HL-60/S4 treated with retinoic acid at 250 ng/mL for 4 days and 3 days (cell line): ENCODE data around the gene PAGE2.
"Not testable (repeated sequence)": the region's sequence is repeated elsewhere in the genome, so short reads cannot be mapped to it uniquely, and the experiment has no call there.

Experiments
- in situ Hi-C: fragments of 300-500 bp; cut with MboI; formaldehyde crosslinking; loops from 2 replicates; pipeline ENCODE4 v1.7.0; 2022; ENCODE audit warnings: low sequenced_read_pairs

PAGE2 gene

DNA sequence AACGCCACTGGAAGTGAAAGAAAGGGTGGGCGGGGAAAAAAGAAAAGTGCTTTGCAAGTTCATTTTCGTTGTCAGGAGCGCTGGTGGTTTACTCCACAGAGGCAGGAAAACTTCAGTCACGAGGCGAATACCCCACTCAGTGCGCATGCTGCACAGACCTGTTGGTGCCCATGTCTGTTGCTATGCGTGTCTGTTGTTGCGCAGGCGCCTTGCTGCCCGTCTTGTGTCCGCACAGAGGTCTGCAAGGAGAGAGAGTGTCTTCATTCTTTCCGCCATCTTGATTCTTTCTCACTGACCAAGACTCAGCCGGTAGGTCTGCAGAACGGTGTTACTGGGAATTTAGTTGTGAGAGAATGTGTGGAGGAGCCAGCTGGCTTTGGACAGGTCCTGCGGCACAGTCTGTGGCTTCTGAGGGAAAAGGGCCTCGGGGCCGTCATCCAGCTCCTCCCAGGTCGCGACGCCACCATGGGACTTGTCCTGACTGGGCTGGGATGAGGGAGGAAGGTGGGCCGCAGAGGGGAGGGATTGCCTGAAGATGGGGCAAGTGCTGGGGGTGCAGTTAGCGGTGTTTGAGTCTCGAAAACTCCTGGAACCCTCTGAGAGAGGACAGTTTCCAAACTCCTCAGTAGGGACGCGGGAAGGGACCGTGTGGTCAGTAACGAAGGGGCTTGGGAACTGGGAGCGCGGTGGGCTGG, at the start of gene PAGE2:
Gene PAGE2 (plus strand): TSS at position 224 of the 695 bp plus-strand sequence. CDS start 1,003 bp downstream, outside the sequence.
- in situ Hi-C loops = no loop called here

DNA sequence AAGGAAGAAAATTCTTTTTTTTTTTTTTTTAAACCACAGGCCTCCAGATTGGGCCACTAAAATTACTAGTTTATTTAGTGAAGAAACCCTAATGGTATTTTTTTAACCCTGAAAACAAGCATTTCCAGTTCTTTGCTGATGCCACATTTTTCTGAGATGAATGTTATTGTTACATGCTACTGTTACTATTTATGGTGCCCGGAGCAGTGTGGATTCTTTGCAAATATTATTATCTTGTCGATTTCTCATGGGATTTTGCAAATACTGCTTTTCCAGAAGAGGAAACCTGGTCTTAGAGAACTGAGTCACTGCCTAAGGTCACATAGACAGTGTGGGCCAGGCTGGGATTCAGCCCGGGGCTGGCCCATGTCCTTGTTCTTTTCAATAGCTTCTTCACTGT, 49.3 kb upstream of the PAGE2 start:
- in situ Hi-C loops = no loop called here

DNA sequence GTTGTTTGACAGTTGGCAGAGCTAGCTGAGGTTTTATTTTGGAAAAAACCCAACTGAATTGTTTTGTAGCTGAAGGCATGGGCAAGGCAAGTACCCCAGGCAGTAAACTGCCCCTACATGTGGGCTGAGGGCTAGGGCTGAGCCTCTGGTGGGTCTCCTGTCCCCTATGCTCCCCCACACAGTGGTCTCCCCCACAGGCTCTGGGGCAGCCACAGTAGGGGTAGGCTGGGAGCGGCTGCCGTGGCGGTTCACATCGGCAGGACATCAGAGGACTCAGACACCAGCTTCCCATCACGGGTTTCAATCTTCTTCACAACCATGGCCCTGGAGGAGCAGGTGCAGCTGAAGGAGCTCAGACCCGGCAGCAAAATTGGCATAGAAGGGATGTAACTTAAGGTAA, 47.3 kb upstream of the PAGE2 start:
- in situ Hi-C loops = no loop called here

DNA sequence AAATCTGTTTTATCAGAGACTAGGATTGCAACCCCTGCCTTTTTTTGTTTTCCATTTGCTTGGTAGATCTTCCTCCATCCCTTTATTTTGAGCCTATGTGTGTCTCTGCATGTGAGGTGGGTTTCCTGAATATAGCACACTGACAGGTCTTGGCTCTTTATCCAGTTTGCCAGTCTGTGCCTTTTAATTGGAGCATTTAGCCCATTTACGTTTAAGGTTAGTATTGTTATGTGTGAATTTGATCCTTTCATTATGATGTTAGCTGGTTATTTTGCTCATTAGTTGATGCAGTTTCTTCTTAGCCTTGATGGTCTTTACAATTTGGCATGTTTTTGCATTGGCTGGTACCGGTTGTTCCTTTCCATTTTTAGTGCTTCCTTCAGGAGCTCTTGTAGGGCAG, 38.2 kb upstream of the PAGE2 start:
- in situ Hi-C loops = not testable (repeated sequence)

GRCh38 chrX:55056820-55057674, 31.8 kb upstream of the PAGE2 start:
- in situ Hi-C loops = no loop called here

DNA sequence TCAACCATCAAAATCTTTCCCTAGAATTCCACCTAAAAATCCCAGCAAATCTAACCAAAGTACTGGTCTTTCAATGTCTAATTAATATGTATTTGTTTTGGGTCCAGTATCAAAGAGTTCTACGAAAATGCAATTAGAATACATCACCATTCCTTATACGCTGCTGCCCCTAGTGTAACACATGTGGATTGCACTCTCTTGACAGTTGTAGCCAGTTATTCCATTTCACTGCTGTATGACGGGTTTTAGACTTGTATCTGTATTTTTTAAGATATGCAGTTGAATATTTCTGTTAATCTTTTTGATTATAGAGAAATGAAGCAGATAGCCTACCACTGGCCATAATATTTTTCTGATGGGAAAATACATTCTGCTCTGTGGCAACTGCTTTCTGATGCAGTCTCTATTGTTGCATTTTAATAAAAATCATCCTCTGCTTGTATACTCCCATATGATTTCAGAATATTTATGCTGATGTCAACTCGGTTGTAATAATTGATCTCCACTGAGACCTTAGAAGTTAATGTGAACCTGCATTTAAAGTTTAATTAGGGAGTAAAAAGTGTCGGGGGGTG, 31.1 kb upstream of the PAGE2 start:
- in situ Hi-C loops = no loop called here

- in situ Hi-C loops = not testable (repeated sequence)
These were observed 21.6 kb upstream of the PAGE2 start for GRCh38 chrX:55067180-55067579.

- in situ Hi-C loops = no loop called here
These were observed 16.5 kb upstream of the PAGE2 start for GRCh38 chrX:55072286-55072685.

DNA sequence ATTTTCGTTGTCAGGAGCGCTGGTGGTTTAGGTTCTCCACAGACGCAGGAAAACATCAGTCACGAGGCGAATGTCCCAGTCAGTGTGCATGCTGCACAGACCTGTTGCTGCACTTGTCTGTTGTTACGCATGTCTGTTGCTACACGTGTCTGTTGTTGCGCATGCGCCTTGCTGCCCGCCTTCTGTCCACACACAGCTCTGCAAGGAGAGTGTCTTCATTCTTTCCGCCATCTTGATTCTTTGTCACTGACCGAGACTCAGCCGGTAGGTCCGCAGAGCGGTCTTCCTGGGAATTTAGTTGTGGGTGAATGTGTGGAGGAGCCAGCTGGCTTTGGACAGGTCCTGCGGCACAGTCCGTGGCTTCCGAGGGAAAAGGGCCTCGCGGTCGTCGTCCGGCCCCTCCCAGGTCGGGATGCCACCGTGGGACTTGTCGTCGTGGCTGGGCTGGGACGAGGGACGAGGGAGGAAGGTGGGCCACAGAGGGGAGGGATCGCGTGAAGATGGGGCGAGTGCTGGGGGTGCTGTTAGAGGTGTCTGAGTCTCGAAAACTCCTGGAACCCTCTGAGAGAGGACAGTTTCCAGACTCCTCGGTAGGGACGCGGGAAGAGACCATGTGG, 13.9 kb upstream of the PAGE2 start, which contains the start of gene PAGE2B:
Gene PAGE2B (plus strand): TSS at position 180 of the 617 bp plus-strand sequence. CDS start 1,012 bp downstream, outside the sequence.
- in situ Hi-C loops = no loop called here

- in situ Hi-C loops = no loop called here
These were observed 9.9 kb downstream of the PAGE2 start for GRCh38 chrX:55098691-55099090.

GRCh38 chrX:55099162-55099561, 10.3 kb downstream of the PAGE2 start:
- in situ Hi-C loops = no loop called here

DNA sequence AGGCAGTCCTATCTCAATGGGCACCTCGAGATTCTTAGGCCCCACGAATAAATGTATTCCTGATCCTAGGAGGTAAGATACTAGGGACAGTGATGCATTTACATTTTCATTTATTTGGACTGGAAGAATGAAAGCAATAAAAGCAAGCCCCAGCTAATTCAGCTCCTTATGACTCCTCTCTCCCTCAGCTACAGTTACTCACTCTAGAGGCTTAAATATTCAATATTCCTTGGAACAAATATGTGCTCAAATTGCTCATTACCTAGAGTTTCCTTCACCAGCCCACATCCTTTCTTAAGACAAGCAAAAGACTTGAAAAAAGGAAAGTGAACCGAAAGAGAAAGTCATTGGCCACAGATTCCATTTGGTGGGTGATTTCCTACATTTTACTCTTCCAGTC, 13.9 kb downstream of the PAGE2 start:
- in situ Hi-C loops = no loop called here

- in situ Hi-C loops = no loop called here
These were observed 18.4 kb downstream of the PAGE2 start for GRCh38 chrX:55107262-55107661.

- in situ Hi-C loops = no loop called here
These were observed 19.1 kb downstream of the PAGE2 start for GRCh38 chrX:55107911-55108310.

DNA sequence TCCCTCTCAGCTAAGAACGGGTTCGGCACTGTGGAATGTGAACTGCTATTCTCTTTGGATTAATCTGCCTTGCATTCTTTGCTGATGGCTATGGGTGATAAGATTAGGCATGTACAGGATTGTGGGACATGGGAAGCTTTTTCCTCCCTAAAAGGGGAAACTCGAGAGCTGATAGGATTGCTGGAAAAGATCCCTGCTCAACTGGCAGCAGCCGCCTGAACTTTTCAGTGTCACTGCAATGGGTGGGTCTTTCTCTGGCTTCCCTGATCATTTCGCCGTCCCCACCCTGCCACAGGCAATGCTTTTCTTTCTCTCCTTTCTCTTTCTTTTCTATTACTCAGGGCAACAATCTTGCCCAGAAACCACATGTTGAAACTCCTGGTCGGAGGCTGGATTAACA, 20.5 kb downstream of the PAGE2 start:
- in situ Hi-C loops = no loop called here

- in situ Hi-C loops = no loop called here
These were observed 22.9 kb downstream of the PAGE2 start for GRCh38 chrX:55111578-55112254.

GRCh38 chrX:55116589-55116988, 27.8 kb downstream of the PAGE2 start:
- in situ Hi-C loops = not testable (repeated sequence)

DNA sequence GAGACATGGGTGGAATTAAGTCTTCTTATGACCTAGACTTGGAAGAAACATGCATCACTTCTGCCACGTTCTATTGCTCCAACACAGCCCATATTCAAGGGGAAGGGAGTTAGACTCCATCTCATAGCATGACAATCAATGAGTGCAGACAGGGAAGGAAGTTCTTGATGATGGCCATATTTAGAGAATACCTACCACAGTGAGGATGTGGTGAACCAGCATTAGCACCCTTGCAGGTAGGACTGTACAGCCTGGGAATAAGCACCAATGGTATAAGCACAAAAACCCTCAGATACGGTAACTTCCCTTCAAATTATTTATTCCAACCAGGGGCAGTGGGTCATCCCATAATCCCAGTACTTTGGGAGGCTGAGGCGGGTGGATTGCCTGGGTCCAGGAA, 29.8 kb downstream of the PAGE2 start:
- in situ Hi-C loops = no loop called here

DNA sequence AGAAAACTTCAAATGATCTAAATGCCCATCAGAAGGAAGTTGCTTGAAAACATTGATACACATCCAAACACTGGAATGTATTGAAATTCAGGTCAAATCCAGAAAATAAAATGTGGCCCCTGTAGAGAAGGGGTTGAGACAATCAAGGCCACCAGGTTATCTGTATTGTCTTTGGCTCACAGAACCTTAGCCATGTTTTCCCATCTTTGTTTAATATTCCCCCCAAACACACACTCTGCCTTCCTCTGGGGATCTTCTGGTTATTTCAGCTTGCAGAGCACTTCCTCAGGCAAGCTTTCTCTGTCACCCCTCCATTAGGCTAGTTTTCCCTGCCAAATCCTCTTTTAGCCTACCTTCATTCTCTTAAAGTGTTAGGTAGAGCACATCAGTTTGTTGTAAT, 30.5 kb downstream of the PAGE2 start:
- in situ Hi-C loops = no loop called here

- in situ Hi-C loops = no loop called here
These were observed 30.9 kb downstream of the PAGE2 start for GRCh38 chrX:55119712-55120111.
